ENCODE data around the gene BTF3.

BTF3 gene

GRCh38 chr5:73539730-73540129 lies 41.5 kb downstream of the BTF3 start:
- TF ChIP-seq CTCF (conservative IDR thresholded peaks at IDR 0.05; ENCODE audit: low read length) (no peak), EZH2phosphoT487 (IDR thresholded peaks at IDR 0.05; ENCODE audit: borderline replicate concordance) (no peak)
- H3K4me2 ChIP-seq (ENCODE audit: low read depth, low read length, poor library complexity, severe bottlenecking), result no peak overlapping the region
- no peaks in the 10 kb centered on the region for H3K9me3 ChIP-seq (ENCODE audit: insufficient read depth, low read depth, low read length)
- H2AFZ ChIP-seq (ENCODE audit: low read length), result no peak overlapping the region
- H3K4me3 ChIP-seq (ENCODE audit: low read length, poor library complexity, severe bottlenecking), result no peak overlapping the region
- no peak overlapping the region for H3K9ac ChIP-seq (ENCODE audit: low read depth, low read length, poor library complexity, severe bottlenecking)
- no peaks in the 10 kb centered on the region for H3K27me3 ChIP-seq (ENCODE audit: insufficient read depth, low read length, poor library complexity, severe bottlenecking)
- no peaks in the 10 kb centered on the region for H3K36me3 ChIP-seq (ENCODE audit: insufficient read depth, low read length)
- no peaks in the 10 kb centered on the region for H3K9me2 ChIP-seq (replicated peaks; ENCODE audit: low read depth, low read length)
- H3K79me2 ChIP-seq (ENCODE audit: insufficient read depth, low read length), result no peaks in the 10 kb centered on the region
- H3K4me1 ChIP-seq (ENCODE audit: insufficient read depth, low read length, poor library complexity, severe bottlenecking), result no peaks in the 10 kb centered on the region
- H4K20me1 ChIP-seq (ENCODE audit: insufficient read depth, low read length, poor library complexity, severe bottlenecking), result no peaks in the 10 kb centered on the region
- no peaks in the 10 kb centered on the region for H3F3A ChIP-seq (ENCODE audit: low read depth)

GRCh38 chr5:73540192-73540591 lies 42.0 kb downstream of the BTF3 start:
- Histone ChIP-seq H3K4me3 (ENCODE audit: low read length, poor library complexity, severe bottlenecking) (no peak overlapping the region), H3K79me2 (ENCODE audit: insufficient read depth, low read length) (no peaks in the 10 kb centered on the region), H3K4me2 (ENCODE audit: low read depth, low read length, poor library complexity, severe bottlenecking) (no peak overlapping the region), H3K9ac (ENCODE audit: low read depth, low read length, poor library complexity, severe bottlenecking) (no peak overlapping the region), H3K9me2 (replicated peaks; ENCODE audit: low read depth, low read length) (no peaks in the 10 kb centered on the region), H2AFZ (ENCODE audit: low read length) (no peak overlapping the region), H3K27me3 (ENCODE audit: insufficient read depth, low read length, poor library complexity, severe bottlenecking) (no peaks in the 10 kb centered on the region), H3K4me1 (ENCODE audit: insufficient read depth, low read length, poor library complexity, severe bottlenecking) (no peaks in the 10 kb centered on the region), H3K9me3 (ENCODE audit: insufficient read depth, low read depth, low read length) (no peaks in the 10 kb centered on the region), H3F3A (ENCODE audit: low read depth) (no peaks in the 10 kb centered on the region), H3K36me3 (ENCODE audit: insufficient read depth, low read length) (no peaks in the 10 kb centered on the region), H4K20me1 (ENCODE audit: insufficient read depth, low read length, poor library complexity, severe bottlenecking) (no peaks in the 10 kb centered on the region)
- no peak for TF ChIP-seq CTCF (conservative IDR thresholded peaks at IDR 0.05; ENCODE audit: low read length)
- TF ChIP-seq EZH2phosphoT487 (IDR thresholded peaks at IDR 0.05; ENCODE audit: borderline replicate concordance), result no peak

GRCh38 chr5:73542020-73542419 lies 43.8 kb downstream of the BTF3 start:
- Histone ChIP-seq H3K36me3 (ENCODE audit: insufficient read depth, low read length) (no peaks in the 10 kb centered on the region), H3K79me2 (ENCODE audit: insufficient read depth, low read length) (no peaks in the 10 kb centered on the region), H3K4me3 (ENCODE audit: low read length, poor library complexity, severe bottlenecking) (no peak overlapping the region), H4K20me1 (ENCODE audit: insufficient read depth, low read length, poor library complexity, severe bottlenecking) (no peaks in the 10 kb centered on the region), H3K27me3 (ENCODE audit: insufficient read depth, low read length, poor library complexity, severe bottlenecking) (no peaks in the 10 kb centered on the region), H3K9me3 (ENCODE audit: insufficient read depth, low read depth, low read length) (no peaks in the 10 kb centered on the region), H3K4me2 (ENCODE audit: low read depth, low read length, poor library complexity, severe bottlenecking) (no peak overlapping the region), H3K9me2 (replicated peaks; ENCODE audit: low read depth, low read length) (no peaks in the 10 kb centered on the region), H3F3A (ENCODE audit: low read depth) (no peaks in the 10 kb centered on the region), H2AFZ (ENCODE audit: low read length) (0 out of 2 replicates have a peak overlapping the region, but pooled peaks have one; percentile 30), H3K9ac (ENCODE audit: low read depth, low read length, poor library complexity, severe bottlenecking) (no peak overlapping the region), H3K4me1 (ENCODE audit: insufficient read depth, low read length, poor library complexity, severe bottlenecking) (no peaks in the 10 kb centered on the region)
- TF ChIP-seq EZH2phosphoT487 (IDR thresholded peaks at IDR 0.05; ENCODE audit: borderline replicate concordance) (no peak), CTCF (conservative IDR thresholded peaks at IDR 0.05; ENCODE audit: low read length) (no peak)
